ENCODE data around the gene RAG1. TPM values are rescaled to one million over a fixed set of nuclear protein-coding genes. Genes with fewer than 3 reads are reported as not detected.
A peak's percentile ranks its signal among the peaks of the same experiment; 100 is the strongest.

The RAG1 gene
- polyA plus RNA-seq, 4 donors: 0.60 to 4.9 (median 2.5) TPM

DNA sequence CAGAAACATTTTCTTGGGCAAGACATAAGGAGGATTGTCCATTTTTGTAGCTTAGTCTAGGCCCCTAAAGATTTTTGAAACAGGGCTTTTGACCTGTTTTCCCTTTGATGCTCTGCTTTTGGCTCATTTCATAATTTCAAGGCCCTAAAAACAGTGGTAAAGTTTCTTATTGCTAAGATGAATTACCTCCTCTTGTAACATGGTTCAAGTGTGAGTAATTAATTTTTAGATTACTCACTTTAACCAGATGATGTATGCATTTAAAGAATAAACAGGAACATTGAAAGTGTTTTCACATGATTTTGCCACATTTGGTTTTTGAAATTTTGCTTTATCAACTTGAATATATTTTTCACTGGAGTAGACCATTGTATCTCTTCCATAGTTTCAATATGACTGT, 29.1 kb downstream of the RAG1 start:
- Histone ChIP-seq H3K36me3 (ENCODE audit: control insufficient read depth in 3 of 3, insufficient read depth in 2 of 3, low read depth in 1 of 3, low read length in 3 of 3) (no peaks in the 10 kb centered on the region), H3K27ac (ENCODE audit: low read depth in 1 of 3, low read length in 2 of 3) (no peak overlapping the region), H3K4me1 (ENCODE audit: control insufficient read depth in 3 of 3, insufficient read depth in 2 of 3, low read depth in 1 of 3, low read length in 2 of 3) (peaks cover 0 to 5% (median 0%) of the 10 kb centered on the region in 3 donors), H3K4me3 (ENCODE audit: low read depth in 1 of 3, low read length in 3 of 3) (no peak overlapping the region), H3K27me3 (ENCODE audit: control insufficient read depth in 3 of 3, insufficient read depth in 3 of 3, low read length in 3 of 3) (peaks cover 0 to 2% (median 0%) of the 10 kb centered on the region in 3 donors), H3K9me3 (ENCODE audit: control insufficient read depth in 2 of 2, insufficient read depth in 1 of 2, low read depth in 1 of 2, low read length in 1 of 2) (no peaks in the 10 kb centered on the region)
- FAIRE-seq (no peak), DNase-seq (no peak)

DNA sequence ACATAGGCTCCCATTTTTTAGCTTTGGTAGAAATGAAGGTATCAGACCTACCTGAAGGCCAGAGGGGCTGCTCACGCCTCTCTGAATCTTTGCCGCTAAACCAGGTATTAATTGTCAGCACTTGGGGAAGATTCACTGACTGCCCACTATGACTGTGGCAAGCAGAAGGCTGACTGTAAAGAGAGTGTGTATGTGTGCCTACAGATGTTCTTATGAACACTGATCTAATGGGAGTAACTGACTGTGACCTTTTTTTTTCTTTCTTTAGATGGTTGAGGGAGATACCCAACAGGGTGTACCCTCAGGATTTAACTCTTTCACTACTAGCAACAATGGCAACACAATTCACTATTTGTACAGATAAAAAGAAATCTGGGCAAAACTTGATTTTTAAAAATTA, 30.2 kb downstream of the RAG1 start, which contains the start of gene RAG2:
TSS of gene RAG2 (minus strand) at position 186 of the 400 bp plus-strand sequence. CDS start 4,068 bp downstream, outside the sequence.
- Histone ChIP-seq H3K9me3 (ENCODE audit: control insufficient read depth in 2 of 2, insufficient read depth in 1 of 2, low read depth in 1 of 2, low read length in 1 of 2) (no peaks in the 10 kb centered on the region), H3K27ac (ENCODE audit: low read depth in 1 of 3, low read length in 2 of 3) (no peak within 1 kb of the TSS), H3K4me1 (ENCODE audit: control insufficient read depth in 3 of 3, insufficient read depth in 2 of 3, low read depth in 1 of 3, low read length in 2 of 3) (peaks cover 0 to 5% (median 0%) of the 10 kb centered on the region in 3 donors), H3K36me3 (ENCODE audit: control insufficient read depth in 3 of 3, insufficient read depth in 2 of 3, low read depth in 1 of 3, low read length in 3 of 3) (no peaks in the 10 kb centered on the region), H3K27me3 (ENCODE audit: control insufficient read depth in 3 of 3, insufficient read depth in 3 of 3, low read length in 3 of 3) (peaks cover 0 to 2% (median 0%) of the 10 kb centered on the region in 3 donors), H3K4me3 (ENCODE audit: low read depth in 1 of 3, low read length in 3 of 3) (no peak within 1 kb of the TSS)
- FAIRE-seq: no peak
- DNase-seq: no peak
- 86 to 96% (median 94%) methylated on average over 2 of the region's 2 CpGs for WGBS, 3 donors

- H3K4me3 ChIP-seq (ENCODE audit: low read depth in 1 of 3, low read length in 3 of 3): no peak overlapping the region
- no peak overlapping the region for H3K27ac ChIP-seq (ENCODE audit: low read depth in 1 of 3, low read length in 2 of 3)
- FAIRE-seq (no peak), DNase-seq (no peak)
- peaks cover 0 to 4% (median 0%) of the 10 kb centered on the region in 3 donors for H3K4me1 ChIP-seq (ENCODE audit: control insufficient read depth in 3 of 3, insufficient read depth in 2 of 3, low read depth in 1 of 3, low read length in 2 of 3)
- 86 to 95% (median 90%) methylated on average over 7 of the region's 7 CpGs for WGBS, 3 donors
- H3K36me3 ChIP-seq (ENCODE audit: control insufficient read depth in 3 of 3, insufficient read depth in 2 of 3, low read depth in 1 of 3, low read length in 3 of 3): no peaks in the 10 kb centered on the region
- no peaks in the 10 kb centered on the region for H3K27me3 ChIP-seq (ENCODE audit: control insufficient read depth in 3 of 3, insufficient read depth in 3 of 3, low read length in 3 of 3)
- H3K9me3 ChIP-seq (ENCODE audit: control insufficient read depth in 2 of 2, insufficient read depth in 1 of 2, low read depth in 1 of 2, low read length in 1 of 2): no peaks in the 10 kb centered on the region
Observed at GRCh38 chr11:36600180-36600579, 32.4 kb downstream of the RAG1 start.

- no peak for DNase-seq
- no peaks in the 10 kb centered on the region for H3K36me3 ChIP-seq (ENCODE audit: control insufficient read depth in 3 of 3, insufficient read depth in 2 of 3, low read depth in 1 of 3, low read length in 3 of 3)
- no peak overlapping the region for H3K27ac ChIP-seq (ENCODE audit: low read depth in 1 of 3, low read length in 2 of 3)
- no peaks in the 10 kb centered on the region for H3K27me3 ChIP-seq (ENCODE audit: control insufficient read depth in 3 of 3, insufficient read depth in 3 of 3, low read length in 3 of 3)
- H3K4me1 ChIP-seq (ENCODE audit: control insufficient read depth in 3 of 3, insufficient read depth in 2 of 3, low read depth in 1 of 3, low read length in 2 of 3): no peaks in the 10 kb centered on the region
- 72 to 90% (median 72%) methylated on average over 2 of the region's 2 CpGs for WGBS, 3 donors
- no peak for FAIRE-seq
- H3K9me3 ChIP-seq (ENCODE audit: control insufficient read depth in 2 of 2, insufficient read depth in 1 of 2, low read depth in 1 of 2, low read length in 1 of 2): no peaks in the 10 kb centered on the region
- H3K4me3 ChIP-seq (ENCODE audit: low read depth in 1 of 3, low read length in 3 of 3): no peak overlapping the region
Observed at GRCh38 chr11:36601155-36601554, 33.3 kb downstream of the RAG1 start.

DNA sequence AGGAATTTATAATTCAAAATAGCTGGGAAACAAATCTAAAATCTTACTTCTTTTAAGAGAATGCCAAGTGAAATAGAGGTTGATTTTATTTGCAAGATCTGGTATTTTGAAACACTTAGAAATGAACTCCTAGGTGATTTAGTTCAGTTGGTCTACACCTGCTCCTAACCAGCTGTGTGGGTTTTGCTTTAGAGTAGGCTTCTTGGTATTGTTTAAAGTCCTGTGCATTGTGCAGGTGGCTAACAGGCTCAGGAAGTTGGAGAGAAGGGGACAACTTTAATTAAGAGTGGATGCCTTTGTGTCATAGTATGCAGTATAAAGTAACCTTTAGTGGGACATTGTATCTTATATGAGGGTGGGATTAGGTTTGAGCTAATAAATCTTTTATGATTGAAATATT, 34.3 kb downstream of the RAG1 start:
- Histone ChIP-seq H3K4me3 (ENCODE audit: low read depth in 1 of 3, low read length in 3 of 3) (no peak overlapping the region), H3K9me3 (ENCODE audit: control insufficient read depth in 2 of 2, insufficient read depth in 1 of 2, low read depth in 1 of 2, low read length in 1 of 2) (no peaks in the 10 kb centered on the region), H3K36me3 (ENCODE audit: control insufficient read depth in 3 of 3, insufficient read depth in 2 of 3, low read depth in 1 of 3, low read length in 3 of 3) (no peaks in the 10 kb centered on the region), H3K4me1 (ENCODE audit: control insufficient read depth in 3 of 3, insufficient read depth in 2 of 3, low read depth in 1 of 3, low read length in 2 of 3) (no peaks in the 10 kb centered on the region), H3K27ac (ENCODE audit: low read depth in 1 of 3, low read length in 2 of 3) (no peak overlapping the region), H3K27me3 (ENCODE audit: control insufficient read depth in 3 of 3, insufficient read depth in 3 of 3, low read length in 3 of 3) (no peaks in the 10 kb centered on the region)
- FAIRE-seq: no peak
- peak in 1 of 2 donors; percentile 1 for DNase-seq

DNA sequence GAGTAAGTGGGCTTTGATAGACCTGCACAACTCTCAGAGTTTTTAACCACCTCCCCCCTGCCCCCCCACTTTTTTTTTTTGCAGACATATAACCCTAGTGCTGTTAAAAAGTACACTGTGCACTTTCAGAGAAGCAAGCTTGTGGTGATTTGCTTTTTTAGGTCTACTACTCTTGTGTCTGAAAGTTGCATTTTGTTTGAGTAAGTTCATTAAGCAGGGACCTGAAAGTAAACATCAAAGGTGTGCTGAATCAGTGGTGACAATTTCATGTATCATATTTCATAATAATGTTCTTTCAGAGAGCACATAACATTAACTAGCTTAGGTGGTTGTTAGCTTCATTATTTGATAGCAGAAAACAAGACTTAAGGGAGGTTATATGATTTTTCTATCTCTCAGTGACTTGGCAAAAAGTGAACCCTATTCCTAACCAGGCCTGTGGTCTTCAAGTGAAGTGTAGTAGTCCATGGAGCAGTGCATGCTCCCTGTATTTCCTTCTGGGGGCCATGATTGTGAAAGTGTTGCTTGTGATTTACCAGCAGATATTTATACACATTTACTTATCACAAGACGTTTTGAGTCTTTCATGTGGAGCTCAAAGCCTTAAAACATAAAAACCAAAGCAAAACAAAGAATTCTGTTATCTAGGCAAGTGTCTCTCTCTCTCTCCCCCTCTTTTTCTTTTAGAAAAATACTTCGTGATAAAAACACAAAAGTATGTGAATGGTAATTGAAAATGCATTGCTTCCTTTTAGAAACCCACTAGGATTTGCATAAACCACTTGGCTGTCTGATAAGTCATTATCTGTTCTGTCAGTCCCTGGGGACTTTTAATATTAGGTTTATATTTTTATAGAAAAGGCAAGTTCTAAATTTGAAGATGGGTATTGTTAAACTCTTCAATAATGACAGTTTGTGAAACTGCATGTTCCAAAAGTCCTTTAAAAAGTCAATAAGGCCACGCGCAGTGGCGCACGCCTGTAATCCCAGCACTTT, 37.7 kb downstream of the RAG1 start:
- Histone ChIP-seq H3K27me3 (ENCODE audit: control insufficient read depth in 3 of 3, insufficient read depth in 3 of 3, low read length in 3 of 3) (no peaks in the 10 kb centered on the region), H3K27ac (ENCODE audit: low read depth in 1 of 3, low read length in 2 of 3) (no peak overlapping the region), H3K4me1 (ENCODE audit: control insufficient read depth in 3 of 3, insufficient read depth in 2 of 3, low read depth in 1 of 3, low read length in 2 of 3) (no peaks in the 10 kb centered on the region), H3K4me3 (ENCODE audit: low read depth in 1 of 3, low read length in 3 of 3) (no peak overlapping the region), H3K36me3 (ENCODE audit: control insufficient read depth in 3 of 3, insufficient read depth in 2 of 3, low read depth in 1 of 3, low read length in 3 of 3) (no peaks in the 10 kb centered on the region), H3K9me3 (ENCODE audit: control insufficient read depth in 2 of 2, insufficient read depth in 1 of 2, low read depth in 1 of 2, low read length in 1 of 2) (no peaks in the 10 kb centered on the region)
- FAIRE-seq (no peak), DNase-seq (no peak)
- 79 to 83% (median 81%) methylated on average over 6 of the region's 6 CpGs for WGBS, 3 donors

GRCh38 chr11:36608491-36609199, 40.8 kb downstream of the RAG1 start:
- DNase-seq (no peak), FAIRE-seq (no peak)
- no peaks in the 10 kb centered on the region for H3K4me1 ChIP-seq (ENCODE audit: control insufficient read depth in 3 of 3, insufficient read depth in 2 of 3, low read depth in 1 of 3, low read length in 2 of 3)
- no peak overlapping the region for H3K4me3 ChIP-seq (ENCODE audit: low read depth in 1 of 3, low read length in 3 of 3)
- no peak overlapping the region for H3K27ac ChIP-seq (ENCODE audit: low read depth in 1 of 3, low read length in 2 of 3)
- H3K9me3 ChIP-seq (ENCODE audit: control insufficient read depth in 2 of 2, insufficient read depth in 1 of 2, low read depth in 1 of 2, low read length in 1 of 2): no peaks in the 10 kb centered on the region
- WGBS, 3 donors: 56 to 82% (median 74%) methylated on average over 1 of the region's 1 CpG
- no peaks in the 10 kb centered on the region for H3K27me3 ChIP-seq (ENCODE audit: control insufficient read depth in 3 of 3, insufficient read depth in 3 of 3, low read length in 3 of 3)
- no peaks in the 10 kb centered on the region for H3K36me3 ChIP-seq (ENCODE audit: control insufficient read depth in 3 of 3, insufficient read depth in 2 of 3, low read depth in 1 of 3, low read length in 3 of 3)

DNA sequence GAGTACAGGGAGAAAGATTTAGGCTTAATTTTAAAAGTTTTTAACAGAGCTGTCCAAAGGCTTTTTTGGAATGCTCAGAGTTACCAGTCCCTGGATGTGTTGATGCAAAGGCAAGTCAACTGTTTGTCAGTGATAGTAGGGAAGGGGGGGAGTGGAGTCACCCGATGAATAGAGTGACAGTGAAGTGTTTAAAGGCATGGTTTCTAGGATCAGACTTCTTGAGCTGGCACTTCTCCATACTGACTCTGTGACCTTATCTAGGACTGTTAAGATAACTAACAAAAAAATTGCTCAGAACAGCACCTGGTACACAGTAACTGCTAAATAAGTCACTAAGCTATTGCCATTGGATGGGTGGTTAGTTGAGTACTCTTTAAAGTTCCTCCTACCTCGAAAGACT, 41.6 kb downstream of the RAG1 start:
- Histone ChIP-seq H3K9me3 (ENCODE audit: control insufficient read depth in 2 of 2, insufficient read depth in 1 of 2, low read depth in 1 of 2, low read length in 1 of 2) (no peaks in the 10 kb centered on the region), H3K27ac (ENCODE audit: low read depth in 1 of 3, low read length in 2 of 3) (no peak overlapping the region), H3K36me3 (ENCODE audit: control insufficient read depth in 3 of 3, insufficient read depth in 2 of 3, low read depth in 1 of 3, low read length in 3 of 3) (no peaks in the 10 kb centered on the region), H3K4me1 (ENCODE audit: control insufficient read depth in 3 of 3, insufficient read depth in 2 of 3, low read depth in 1 of 3, low read length in 2 of 3) (no peaks in the 10 kb centered on the region), H3K4me3 (ENCODE audit: low read depth in 1 of 3, low read length in 3 of 3) (no peak overlapping the region), H3K27me3 (ENCODE audit: control insufficient read depth in 3 of 3, insufficient read depth in 3 of 3, low read length in 3 of 3) (no peaks in the 10 kb centered on the region)
- DNase-seq (no peak), FAIRE-seq (no peak)
- 6 to 57% (median 31%) methylated on average over 2 of the region's 2 CpGs for WGBS, 3 donors
